ENCODE measurements around the gene RNF114. TPM values are rescaled to one million over a fixed set of nuclear protein-coding genes. Genes with fewer than 3 reads are reported as not detected.
"Not testable (repeated sequence)": the region's sequence is repeated elsewhere in the genome, so short reads cannot be mapped to it uniquely, and the experiment has no call there.

Gene RNF114
- total and polyA plus RNA-seq, 2 donors from 2014 or later = 70.7 to 89.2 TPM

DNA sequence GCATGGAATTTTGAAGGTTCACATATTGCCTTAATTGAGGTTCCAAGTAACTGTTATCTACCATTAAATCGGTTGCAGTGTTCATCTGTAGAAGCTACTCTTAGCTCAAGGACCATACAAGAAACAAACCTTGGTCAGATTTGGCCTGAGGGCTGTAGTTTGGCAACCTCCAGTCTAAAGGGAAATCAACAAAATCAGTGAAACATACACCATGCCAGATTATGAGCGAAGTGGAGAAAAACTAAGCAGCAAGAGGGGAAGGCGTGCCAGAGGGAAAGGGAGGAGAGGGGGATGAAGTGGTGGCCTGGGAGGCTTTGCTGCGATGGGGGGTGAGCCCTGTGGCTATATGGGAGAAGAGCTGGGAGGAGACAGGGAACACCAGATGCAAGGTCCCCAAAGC is 37.8 kb downstream of the RNF114 start:
- no peaks in the 10 kb centered on the region for H3K9me3 ChIP-seq (ENCODE audit: control insufficient read depth in 2 of 3, insufficient read depth in 1 of 3, low read length in 3 of 3)
- H3K9ac ChIP-seq (ENCODE audit: low read length in 3 of 3) = no peak overlapping the region
- H3K36me3 ChIP-seq (ENCODE audit: control insufficient read depth in 2 of 3, insufficient read depth in 3 of 3, low read length in 3 of 3) = no peaks in the 10 kb centered on the region
- DNase-seq (peak in 1 of 5 donors; percentile 33), FAIRE-seq (no peak)
- H3K27me3 ChIP-seq (ENCODE audit: control insufficient read depth, insufficient read depth, low read length) = no peaks in the 10 kb centered on the region
- H3K4me1 ChIP-seq (ENCODE audit: control insufficient read depth in 2 of 3, insufficient read depth in 2 of 3, low read depth in 1 of 3, low read length in 3 of 3) = no peaks in the 10 kb centered on the region
- H3K27ac ChIP-seq (ENCODE audit: low read depth in 2 of 2, low read length in 2 of 2) = no peak overlapping the region
- no peak overlapping the region for H3K4me3 ChIP-seq (ENCODE audit: low read length in 3 of 3)
- intact Hi-C loops (cut with DNase I) = no loop called here
- TF ChIP-seq, protein P1, sequence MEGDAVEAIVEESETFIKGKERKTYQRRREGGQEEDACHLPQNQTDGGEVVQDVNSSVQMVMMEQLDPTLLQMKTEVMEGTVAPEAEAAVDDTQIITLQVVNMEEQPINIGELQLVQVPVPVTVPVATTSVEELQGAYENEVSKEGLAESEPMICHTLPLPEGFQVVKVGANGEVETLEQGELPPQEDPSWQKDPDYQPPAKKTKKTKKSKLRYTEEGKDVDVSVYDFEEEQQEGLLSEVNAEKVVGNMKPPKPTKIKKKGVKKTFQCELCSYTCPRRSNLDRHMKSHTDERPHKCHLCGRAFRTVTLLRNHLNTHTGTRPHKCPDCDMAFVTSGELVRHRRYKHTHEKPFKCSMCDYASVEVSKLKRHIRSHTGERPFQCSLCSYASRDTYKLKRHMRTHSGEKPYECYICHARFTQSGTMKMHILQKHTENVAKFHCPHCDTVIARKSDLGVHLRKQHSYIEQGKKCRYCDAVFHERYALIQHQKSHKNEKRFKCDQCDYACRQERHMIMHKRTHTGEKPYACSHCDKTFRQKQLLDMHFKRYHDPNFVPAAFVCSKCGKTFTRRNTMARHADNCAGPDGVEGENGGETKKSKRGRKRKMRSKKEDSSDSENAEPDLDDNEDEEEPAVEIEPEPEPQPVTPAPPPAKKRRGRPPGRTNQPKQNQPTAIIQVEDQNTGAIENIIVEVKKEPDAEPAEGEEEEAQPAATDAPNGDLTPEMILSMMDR (IDR thresholded peaks at IDR 0.05; ENCODE audit: borderline replicate concordance, extremely low read depth, insufficient read depth) = no peak

DNA sequence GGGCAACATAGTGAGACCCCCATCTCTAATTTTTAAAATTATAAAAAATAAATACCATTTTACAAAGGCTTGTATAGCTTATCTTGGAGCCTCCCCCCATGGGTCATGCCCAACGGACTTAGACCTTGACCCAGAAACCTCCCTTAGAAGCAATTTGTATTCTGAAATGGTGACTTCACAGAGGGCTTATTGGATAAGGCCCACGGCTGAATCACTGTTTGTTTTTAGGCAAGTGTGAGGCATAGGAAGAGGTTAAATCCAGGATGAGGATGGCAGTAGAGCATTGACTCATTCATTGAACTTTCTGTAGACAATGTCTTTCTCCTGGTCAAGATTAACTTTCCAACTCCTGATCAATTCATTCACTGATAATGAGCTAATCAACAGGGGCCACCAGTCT is 40.3 kb downstream of the RNF114 start:
- no peak overlapping the region for H3K9ac ChIP-seq (ENCODE audit: low read length in 3 of 3)
- intact Hi-C loops (cut with DNase I) = no loop called here
- H3K4me1 ChIP-seq (ENCODE audit: control insufficient read depth in 2 of 3, insufficient read depth in 2 of 3, low read depth in 1 of 3, low read length in 3 of 3) = peaks cover 0 to 2% (median 0%) of the 10 kb centered on the region in 3 donors
- H3K4me3 ChIP-seq (ENCODE audit: low read length in 3 of 3) = no peak overlapping the region
- H3K27me3 ChIP-seq (ENCODE audit: control insufficient read depth, insufficient read depth, low read length) = no peaks in the 10 kb centered on the region
- FAIRE-seq (no peak), DNase-seq (no peak)
- no peak overlapping the region for H3K27ac ChIP-seq (ENCODE audit: low read depth in 2 of 2, low read length in 2 of 2)
- no peaks in the 10 kb centered on the region for H3K9me3 ChIP-seq (ENCODE audit: control insufficient read depth in 2 of 3, insufficient read depth in 1 of 3, low read length in 3 of 3)
- H3K36me3 ChIP-seq (ENCODE audit: control insufficient read depth in 2 of 3, insufficient read depth in 3 of 3, low read length in 3 of 3) = no peaks in the 10 kb centered on the region
- TF ChIP-seq, protein P1 (IDR thresholded peaks at IDR 0.05; ENCODE audit: borderline replicate concordance, extremely low read depth, insufficient read depth) = no peak

DNA sequence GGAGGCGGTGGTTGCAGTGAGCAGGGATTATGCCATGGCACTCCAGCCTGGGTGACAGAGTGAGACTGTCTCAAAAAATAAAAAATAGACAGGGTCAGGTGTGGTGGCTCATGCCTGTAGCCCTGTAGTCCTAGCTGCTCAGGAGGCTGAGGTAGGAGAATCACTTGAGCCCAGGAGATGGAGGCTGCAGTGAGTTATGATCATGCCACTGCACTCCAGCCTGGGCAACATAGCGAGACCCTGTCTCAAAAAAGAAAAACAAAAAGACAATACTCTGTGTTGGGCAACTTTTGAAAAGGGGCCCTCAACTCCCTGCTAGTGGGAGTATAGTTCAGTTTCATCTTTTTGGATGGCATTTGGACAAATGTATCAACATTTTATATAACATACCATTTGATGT is 41.5 kb downstream of the RNF114 start:
- H3K9me3 ChIP-seq (ENCODE audit: control insufficient read depth in 2 of 3, insufficient read depth in 1 of 3, low read length in 3 of 3); H3K4me3 ChIP-seq (ENCODE audit: low read length in 3 of 3); H3K4me1 ChIP-seq (ENCODE audit: control insufficient read depth in 2 of 3, insufficient read depth in 2 of 3, low read depth in 1 of 3, low read length in 3 of 3); H3K9ac ChIP-seq (ENCODE audit: low read length in 3 of 3); DNase-seq; FAIRE-seq; H3K27ac ChIP-seq (ENCODE audit: low read depth in 2 of 2, low read length in 2 of 2); H3K27me3 ChIP-seq (ENCODE audit: control insufficient read depth, insufficient read depth, low read length); H3K36me3 ChIP-seq (ENCODE audit: control insufficient read depth in 2 of 3, insufficient read depth in 3 of 3, low read length in 3 of 3); intact Hi-C loops (cut with DNase I): not testable (repeated sequence)

DNA sequence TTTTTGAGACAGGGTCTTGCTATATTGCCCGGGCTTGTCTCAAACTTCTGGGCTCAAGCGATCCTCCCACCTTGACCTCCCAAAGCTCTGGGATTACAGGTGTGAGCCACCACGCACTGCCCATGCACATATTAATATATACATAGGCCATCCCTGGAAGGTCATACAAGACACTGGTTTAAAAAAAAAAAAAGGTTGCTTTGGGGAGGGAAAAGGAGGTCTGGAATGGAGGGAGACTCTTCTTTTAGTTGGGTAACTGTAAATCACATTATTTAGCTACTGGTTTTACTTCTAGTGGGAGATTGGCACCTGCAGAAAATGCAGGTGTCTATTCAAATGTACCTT is 42.5 kb downstream of the RNF114 start:
- Histone ChIP-seq H3K36me3 (ENCODE audit: control insufficient read depth in 2 of 3, insufficient read depth in 3 of 3, low read length in 3 of 3) (no peaks in the 10 kb centered on the region), H3K9me3 (ENCODE audit: control insufficient read depth in 2 of 3, insufficient read depth in 1 of 3, low read length in 3 of 3) (no peaks in the 10 kb centered on the region), H3K9ac (ENCODE audit: low read length in 3 of 3) (no peak overlapping the region), H3K27me3 (ENCODE audit: control insufficient read depth, insufficient read depth, low read length) (no peaks in the 10 kb centered on the region), H3K4me1 (ENCODE audit: control insufficient read depth in 2 of 3, insufficient read depth in 2 of 3, low read depth in 1 of 3, low read length in 3 of 3) (peaks cover 0 to 7% (median 0%) of the 10 kb centered on the region in 3 donors), H3K4me3 (ENCODE audit: low read length in 3 of 3) (no peak overlapping the region), H3K27ac (ENCODE audit: low read depth in 2 of 2, low read length in 2 of 2) (no peak overlapping the region)
- no peak for FAIRE-seq
- DNase-seq = peak in 1 of 5 donors; percentile 29
- intact Hi-C loops (cut with DNase I) = no loop called here
- TF ChIP-seq, protein P1 (IDR thresholded peaks at IDR 0.05; ENCODE audit: borderline replicate concordance, extremely low read depth, insufficient read depth) = no peak
